ENCODE results near the gene SLAMF9. TPM values are rescaled to one million over a fixed set of nuclear protein-coding genes. Genes with fewer than 3 reads are reported as not detected.

Gene SLAMF9
- total RNA-seq, 2 experiments from 2014 or later = not detected

DNA sequence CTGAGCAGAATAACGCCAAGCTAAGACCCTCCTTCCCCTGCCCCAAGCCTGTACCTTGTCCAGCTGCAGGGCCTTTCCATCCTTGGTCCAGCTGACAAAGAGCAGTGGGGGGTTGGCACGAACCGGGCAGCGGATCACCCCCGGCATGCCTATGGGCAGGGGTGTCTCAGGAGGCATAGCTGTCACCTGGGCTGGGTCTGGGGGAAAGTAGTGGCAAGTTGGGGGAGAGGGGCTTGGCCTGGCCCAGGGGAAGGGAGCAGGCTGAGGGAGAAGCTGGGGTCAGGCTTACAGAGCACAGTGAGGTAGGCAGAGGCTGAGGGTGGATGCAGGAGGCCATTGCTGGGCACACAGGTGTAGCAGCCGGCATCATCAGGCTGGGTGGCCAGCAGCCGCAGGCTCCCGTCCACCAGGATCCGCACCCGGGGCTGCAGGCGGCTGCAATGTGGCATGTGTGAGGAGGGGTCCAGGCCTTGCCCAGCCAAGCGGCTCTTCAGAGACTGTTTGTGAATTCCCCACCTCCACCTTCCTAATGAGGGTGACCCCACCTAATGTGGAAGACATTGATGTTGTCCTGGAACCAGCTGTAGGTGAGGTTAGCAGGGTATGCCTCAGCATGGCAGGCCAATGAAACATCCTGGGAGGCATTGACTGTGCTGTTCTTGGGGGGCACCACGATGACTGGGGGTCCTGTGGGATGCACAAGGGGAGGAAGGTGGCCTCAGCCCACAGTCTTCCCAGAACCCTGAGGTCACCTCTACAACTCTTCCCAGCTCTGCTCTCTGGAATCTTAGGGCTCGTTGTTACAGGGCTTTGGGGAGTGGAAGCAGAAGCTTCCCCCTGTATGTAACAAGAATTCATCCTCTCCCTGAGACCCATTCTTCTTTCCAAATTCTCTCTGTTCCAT lies 19.6 kb downstream of the SLAMF9 start:
- TF ChIP-seq CTCF (IDR thresholded peaks at IDR 0.05) = no peak
- Mint-ChIP-seq H3K9me3 (no peaks in the 10 kb centered on the region), H3K4me3 (no peak overlapping the region), H3K36me3 (ENCODE audit: low read depth) (no peaks in the 10 kb centered on the region), H3K4me1 (ENCODE audit: low read depth) (peaks cover 3% of the 10 kb centered on the region), H3K27ac (no peak overlapping the region), H3K27me3 (peaks cover 2% of the 10 kb centered on the region)
- no peak for DNase-seq
- ATAC-seq = no peak
- CTCF ChIA-PET = interaction anchor here (1.0 to 21.5 kb wide), 9 partner anchors 9 to 152 kb away, joined by 3 to 374 read pairs (median 4); partner anchors contain the start of genes IGSF9 and PIGM
- intact Hi-C loops (cut with micrococcal nuclease) = loop anchor here (5.0 kb wide), 1 partner anchor 153 kb away; no protein-coding TSS in a partner anchor
- POLR2A ChIA-PET = interaction anchor here (1.0 to 3.0 kb wide), 2 partner anchors 9 to 10 kb away, joined by 3 to 11 read pairs; partner anchors contain the start of gene TAGLN2

GRCh38 chr1:159933347-159933746 lies 20.7 kb downstream of the SLAMF9 start:
- TF ChIP-seq CTCF (IDR thresholded peaks at IDR 0.05) = no peak
- Mint-ChIP-seq H3K4me3 (no peak overlapping the region), H3K27me3 (peaks cover 2% of the 10 kb centered on the region), H3K36me3 (ENCODE audit: low read depth) (no peaks in the 10 kb centered on the region), H3K9me3 (no peaks in the 10 kb centered on the region), H3K4me1 (ENCODE audit: low read depth) (peaks cover 3% of the 10 kb centered on the region), H3K27ac (no peak overlapping the region)
- intact Hi-C loops (cut with micrococcal nuclease) = no loop called here
- DNase-seq (no peak), ATAC-seq (no peak)
- ChIA-PET POLR2A (interaction anchor here (1.0 kb wide), 1 partner anchor 8 kb away, joined by 3 read pairs; the partner anchor contains the start of gene TAGLN2), CTCF (interaction anchor here (1.0 to 21.5 kb wide), 5 partner anchors 41 to 153 kb away, joined by 3 to 374 read pairs (median 4); partner anchors contain the start of gene PIGM)

GRCh38 chr1:159932296-159933285 lies 21.4 kb downstream of the SLAMF9 start:
- H3K27ac Mint-ChIP-seq = no peak overlapping the region
- ChIA-PET CTCF (interaction anchor here (1.0 to 21.5 kb wide), 4 partner anchors 40 to 113 kb away, joined by 3 to 374 read pairs (median 4); partner anchors contain the start of gene PIGM), POLR2A (interaction anchor here (1.0 kb wide), 2 partner anchors 7 to 9 kb away, joined by 3 read pairs; partner anchors contain the start of gene TAGLN2)
- no peaks in the 10 kb centered on the region for H3K36me3 Mint-ChIP-seq (ENCODE audit: low read depth)
- TF ChIP-seq CTCF (IDR thresholded peaks at IDR 0.05) = no peak
- DNase-seq (no peak), ATAC-seq (no peak)
- intact Hi-C loops (cut with micrococcal nuclease) = no loop called here
- H3K9me3 Mint-ChIP-seq = no peaks in the 10 kb centered on the region
- H3K4me1 Mint-ChIP-seq (ENCODE audit: low read depth) = peaks cover 3% of the 10 kb centered on the region
- no peak overlapping the region for H3K4me3 Mint-ChIP-seq
- peaks cover 2% of the 10 kb centered on the region for H3K27me3 Mint-ChIP-seq

GRCh38 chr1:159931795-159932173 lies 22.3 kb downstream of the SLAMF9 start:
- Mint-ChIP-seq H3K36me3 (ENCODE audit: low read depth) (no peaks in the 10 kb centered on the region), H3K4me3 (no peak overlapping the region), H3K27me3 (peaks cover 2% of the 10 kb centered on the region), H3K27ac (no peak overlapping the region), H3K4me1 (ENCODE audit: low read depth) (peaks cover 4% of the 10 kb centered on the region), H3K9me3 (no peaks in the 10 kb centered on the region)
- no peak for ATAC-seq
- POLR2A ChIA-PET = no interaction called here
- no peak for TF ChIP-seq CTCF (IDR thresholded peaks at IDR 0.05)
- intact Hi-C loops (cut with micrococcal nuclease) = no loop called here
- DNase-seq = no peak
- CTCF ChIA-PET = interaction anchor here (21.5 kb wide), 1 partner anchor 73 kb away, joined by 374 read pairs; no protein-coding TSS in a partner anchor

All from activated CD8-positive, alpha-beta T cell treated with anti-CD3 and anti-CD28 coated beads for 36 hours (primary cell).